ENCODE results near the gene PGAP1.

- no peak for TF ChIP-seq CTCF (IDR thresholded peaks at IDR 0.05)
- TF ChIP-seq POLR2A (IDR thresholded peaks at IDR 0.05): no peak
Observed at GRCh38 chr2:196970099-196970498, 43.6 kb upstream of the PGAP1 start.
